H9 (cell line): Measurements from ENCODE around the gene ZFYVE27. TPM values are rescaled to one million over a fixed set of nuclear protein-coding genes. Genes with fewer than 3 reads are reported as not detected.

Source experiments
- DNase-seq: peaks from one replicate; pipeline ENCODE4 v3.0.0-alpha.2; 2017
- H2AFZ ChIP-seq: one replicate; pipeline ENCODE4 v1.6.1; 2013; ENCODE audit warnings: mild to moderate bottlenecking, low read length, control low read depth, moderate library complexity
- H2AK5ac ChIP-seq: 2 replicates; pipeline ENCODE4 v1.6.1; 2013; ENCODE audit warnings: low read length, control low read depth, mixed read lengths; ENCODE audit not compliant: insufficient read length
- H2BK120ac ChIP-seq: one replicate; pipeline ENCODE4 v1.6.1; 2013; ENCODE audit warnings: low read depth, mild to moderate bottlenecking, low read length, control low read depth, inconsistent platforms; ENCODE audit not compliant: poor library complexity, severe bottlenecking
- H2BK12ac ChIP-seq: 2 replicates; pipeline ENCODE4 v1.6.1; 2013; ENCODE audit warnings: low read length, control low read depth, mixed read lengths, low read depth; ENCODE audit not compliant: insufficient read length
- H2BK15ac ChIP-seq: 2 replicates; pipeline ENCODE4 v1.6.1; 2013; ENCODE audit warnings: low read depth, low read length, control low read depth
- H2BK20ac ChIP-seq: one replicate; pipeline ENCODE4 v1.6.1; 2013; ENCODE audit warnings: low read depth, mild to moderate bottlenecking, low read length, control low read depth, inconsistent platforms; ENCODE audit not compliant: poor library complexity, severe bottlenecking
- H2BK5ac ChIP-seq: 2 replicates; pipeline ENCODE4 v1.6.1; 2013; ENCODE audit warnings: low read length, control low read depth, mixed read lengths; ENCODE audit not compliant: insufficient read length
- H3K14ac ChIP-seq: 2 replicates; pipeline ENCODE4 v1.6.1; 2013; ENCODE audit warnings: low read length, control low read depth; ENCODE audit not compliant: insufficient read depth
- H3K18ac ChIP-seq: 2 replicates; pipeline ENCODE4 v1.6.1; 2013; ENCODE audit warnings: low read depth, mild to moderate bottlenecking, mixed read lengths, low read length, control low read depth; ENCODE audit not compliant: insufficient read length
- H3K23ac ChIP-seq: 2 replicates; pipeline ENCODE4 v1.6.1; 2013; ENCODE audit warnings: low read length, control low read depth, mixed read lengths, low read depth; ENCODE audit not compliant: insufficient read length
- H3K23me2 ChIP-seq: 2 replicates; pipeline ENCODE4 v1.6.1; 2013; ENCODE audit warnings: low read depth, mild to moderate bottlenecking, mixed read lengths, low read length, control low read depth; ENCODE audit not compliant: insufficient read length, poor library complexity, severe bottlenecking
- H3K27ac ChIP-seq: 2 replicates; pipeline ENCODE4 v1.5.1; 2013; ENCODE audit warnings: low read length, control low read depth, mixed read lengths, low read depth; ENCODE audit not compliant: insufficient read length
- H3K27me3 ChIP-seq: 2 replicates; pipeline ENCODE4 v1.6.1; 2013; ENCODE audit warnings: low read length, control low read depth, inconsistent platforms; ENCODE audit not compliant: insufficient read depth
- H3K4ac ChIP-seq: 2 replicates; pipeline ENCODE4 v1.6.1; 2013; ENCODE audit warnings: low read depth, mild to moderate bottlenecking, control low read depth, inconsistent platforms, low read length, moderate library complexity
- H3K4me1 ChIP-seq: 2 replicates; pipeline ENCODE4 v1.6.1; 2013; ENCODE audit warnings: low read length, control low read depth, inconsistent platforms; ENCODE audit not compliant: insufficient read depth
- H3K4me2 ChIP-seq: 2 replicates; pipeline ENCODE4 v1.6.1; 2013; ENCODE audit warnings: low read length, control low read depth, mixed read lengths; ENCODE audit not compliant: insufficient read length, insufficient read depth
- H3K56ac ChIP-seq: 2 replicates; pipeline ENCODE4 v1.6.1; 2013; ENCODE audit warnings: low read depth, mild to moderate bottlenecking, mixed read lengths, low read length, control low read depth; ENCODE audit not compliant: insufficient read length
- H3K79me1 ChIP-seq: 2 replicates; pipeline ENCODE4 v1.6.1; 2013; ENCODE audit warnings: low read depth, mild to moderate bottlenecking, moderate library complexity, low read length, control low read depth, inconsistent platforms; ENCODE audit not compliant: insufficient read depth, poor library complexity, severe bottlenecking
- H3K79me2 ChIP-seq: 2 replicates; pipeline ENCODE4 v1.6.1; 2013; ENCODE audit warnings: low read length, control low read depth, inconsistent platforms; ENCODE audit not compliant: insufficient read depth
- H3K9ac ChIP-seq: 2 replicates; pipeline ENCODE4 v1.6.1; 2013; ENCODE audit warnings: low read length, control low read depth, mixed read lengths; ENCODE audit not compliant: insufficient read length; ENCODE audit errors: extremely low read depth
- H3K9me3 ChIP-seq: one replicate; pipeline ENCODE4 v1.6.1; 2013; ENCODE audit warnings: low read depth, low read length, inconsistent platforms; ENCODE audit not compliant: control insufficient read depth
- H3T11ph ChIP-seq: one replicate; pipeline ENCODE4 v1.6.1; 2013; ENCODE audit warnings: mild to moderate bottlenecking, low read length, control low read depth, inconsistent platforms
- H4K20me1 ChIP-seq: one replicate; pipeline ENCODE4 v1.6.1; 2013; ENCODE audit not compliant: control insufficient read depth, insufficient read length, insufficient read depth
- H4K5ac ChIP-seq: 2 replicates; pipeline ENCODE4 v1.6.1; 2013; ENCODE audit warnings: low read depth, mild to moderate bottlenecking, mixed read lengths, low read length, control low read depth; ENCODE audit not compliant: insufficient read length
- H4K8ac ChIP-seq: replicated peaks from 2 replicates; pipeline ENCODE4 v1.6.1; 2013; ENCODE audit warnings: low read length, control low read depth, mixed read lengths, low read depth; ENCODE audit not compliant: insufficient read length
- H4K91ac ChIP-seq: 2 replicates; pipeline ENCODE4 v1.6.1; 2013; ENCODE audit warnings: low read depth, mild to moderate bottlenecking, moderate library complexity, mixed read lengths, low read length, control low read depth; ENCODE audit not compliant: insufficient read length
- H3K27ac Mint-ChIP-seq, 3 experiments: 2 replicates in 2 of 3; 3 replicates in 1 of 3; pipeline ENCODE4 v1.8.0; 2020 to 2021; ENCODE audit warnings: mixed read lengths in 3 of 3, mild to moderate bottlenecking in 1 of 3, moderate library complexity in 1 of 3
- H3K27me3 Mint-ChIP-seq: 2 replicates; pipeline ENCODE4 v1.8.0; 2021; ENCODE audit warnings: low read depth, mild to moderate bottlenecking, moderate library complexity, mixed read lengths
- H3K36me3 Mint-ChIP-seq, 3 experiments: 2 replicates in 2 of 3; 3 replicates in 1 of 3; pipeline ENCODE4 v1.8.0; 2020 to 2021; ENCODE audit warnings: low read depth in 3 of 3, mixed read lengths in 3 of 3; ENCODE audit not compliant: insufficient read depth in 1 of 3
- H3K4me1 Mint-ChIP-seq, 2 experiments: 2 replicates each; pipeline ENCODE4 v1.8.0; 2020; ENCODE audit warnings: mixed read lengths in 2 of 2
- H3K4me3 Mint-ChIP-seq, 2 experiments: 2 replicates in 1 of 2; 3 replicates in 1 of 2; pipeline ENCODE4 v1.8.0; 2020 to 2021; ENCODE audit warnings: mild to moderate bottlenecking in 2 of 2, mixed read lengths in 2 of 2, moderate library complexity in 1 of 2
- H3K9me3 Mint-ChIP-seq, 2 experiments: 2 replicates in 1 of 2; 3 replicates in 1 of 2; pipeline ENCODE4 v1.8.0; 2020; ENCODE audit warnings: mild to moderate bottlenecking in 2 of 2, mixed read lengths in 2 of 2, moderate library complexity in 1 of 2
- WGBS: extraction: QIAGEN DNeasy Blood & Tissue Kit; methylation state at CpG from one replicate; pipeline ENCODE4 v1.1.7; 2013; ENCODE audit warnings: missing lambda C conversion rate, low lambda C conversion rate, mixed read lengths; ENCODE audit not compliant: insufficient read length; ENCODE audit errors: extremely low coverage; 5-methylcytosine and 5-hydroxymethylcytosine counted together
- total RNA-seq: library from RNA; stranded (reverse); gene quantifications from 2 replicates; pipeline ENCODE4 v1.2.1, GENCODE V29; 2021
- TF ChIP-seq, protein P1 (sequence below): fragments of 200-600 bp; sonication (generic); conservative IDR thresholded peaks from 3 replicates; pipeline ENCODE4 v1.8.0; 2021; ENCODE audit warnings: antibody characterized with exemption, mild to moderate bottlenecking

ZFYVE27 gene
- total RNA-seq, 1 experiment from 2014 or later: 33.2 TPM

DNA sequence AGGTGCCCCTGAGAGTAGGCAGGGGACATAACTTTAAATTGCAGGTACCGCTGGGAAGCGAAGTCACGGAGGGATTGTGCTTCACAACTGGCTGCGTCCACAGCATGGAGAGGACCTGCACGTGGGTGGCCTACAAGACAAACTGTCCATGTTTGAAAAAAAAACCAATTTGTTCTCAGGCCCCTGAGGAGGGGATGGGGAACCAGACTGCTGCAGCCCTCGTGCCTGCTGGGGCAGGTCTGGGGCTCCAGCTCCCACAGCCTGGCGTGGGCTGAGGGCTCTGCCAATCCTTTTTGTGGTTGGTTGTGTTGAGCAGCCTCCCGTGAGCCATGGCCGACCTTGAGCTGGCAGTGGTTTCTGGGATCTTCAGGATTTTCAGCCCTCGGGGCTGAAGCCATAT lies 25.1 kb downstream of the ZFYVE27 start:
- no peak overlapping the region for H3K4ac ChIP-seq
- H2BK120ac ChIP-seq: no peak overlapping the region
- no peaks in the 10 kb centered on the region for H3K23me2 ChIP-seq
- no peaks in the 10 kb centered on the region for H3K27me3 ChIP-seq
- no peaks in the 10 kb centered on the region for H3K4me1 ChIP-seq
- H2BK20ac ChIP-seq: no peak overlapping the region
- H3K9ac ChIP-seq: no peak overlapping the region
- no peak overlapping the region for H3K4me2 ChIP-seq
- no peaks in the 10 kb centered on the region for H3K9me3 Mint-ChIP-seq
- H3K4me1 Mint-ChIP-seq: peaks cover 23 to 38% of the 10 kb centered on the region in 2 experiments
- H3K9me3 ChIP-seq: no peaks in the 10 kb centered on the region
- no CpG with 5 or more reads among the region's 10 CpGs for WGBS
- H3K36me3 Mint-ChIP-seq: peaks cover 7 to 38% (median 15%) of the 10 kb centered on the region in 3 experiments
- TF ChIP-seq, protein P1, sequence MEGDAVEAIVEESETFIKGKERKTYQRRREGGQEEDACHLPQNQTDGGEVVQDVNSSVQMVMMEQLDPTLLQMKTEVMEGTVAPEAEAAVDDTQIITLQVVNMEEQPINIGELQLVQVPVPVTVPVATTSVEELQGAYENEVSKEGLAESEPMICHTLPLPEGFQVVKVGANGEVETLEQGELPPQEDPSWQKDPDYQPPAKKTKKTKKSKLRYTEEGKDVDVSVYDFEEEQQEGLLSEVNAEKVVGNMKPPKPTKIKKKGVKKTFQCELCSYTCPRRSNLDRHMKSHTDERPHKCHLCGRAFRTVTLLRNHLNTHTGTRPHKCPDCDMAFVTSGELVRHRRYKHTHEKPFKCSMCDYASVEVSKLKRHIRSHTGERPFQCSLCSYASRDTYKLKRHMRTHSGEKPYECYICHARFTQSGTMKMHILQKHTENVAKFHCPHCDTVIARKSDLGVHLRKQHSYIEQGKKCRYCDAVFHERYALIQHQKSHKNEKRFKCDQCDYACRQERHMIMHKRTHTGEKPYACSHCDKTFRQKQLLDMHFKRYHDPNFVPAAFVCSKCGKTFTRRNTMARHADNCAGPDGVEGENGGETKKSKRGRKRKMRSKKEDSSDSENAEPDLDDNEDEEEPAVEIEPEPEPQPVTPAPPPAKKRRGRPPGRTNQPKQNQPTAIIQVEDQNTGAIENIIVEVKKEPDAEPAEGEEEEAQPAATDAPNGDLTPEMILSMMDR: no peak
- no peak for DNase-seq
- no peak overlapping the region for H4K5ac ChIP-seq
- H3K14ac ChIP-seq: no peak overlapping the region
- no peak overlapping the region for H2AFZ ChIP-seq
- no peak overlapping the region for H3K4me3 Mint-ChIP-seq
- no peak overlapping the region for H3K23ac ChIP-seq
- no peak overlapping the region for H2BK12ac ChIP-seq
- no peak overlapping the region for H2BK15ac ChIP-seq
- H2BK5ac ChIP-seq: no peak overlapping the region
- H4K91ac ChIP-seq: no peak overlapping the region
- no peak overlapping the region for H3K27ac Mint-ChIP-seq
- no peaks in the 10 kb centered on the region for H4K20me1 ChIP-seq
- H3T11ph ChIP-seq: no peak overlapping the region
- H4K8ac ChIP-seq: no peak overlapping the region
- H3K79me2 ChIP-seq: no peaks in the 10 kb centered on the region
- no peak overlapping the region for H3K27ac ChIP-seq
- H3K56ac ChIP-seq: no peak overlapping the region
- peaks cover 2% of the 10 kb centered on the region; the same call in 1 of the 2 replicates for H3K27me3 Mint-ChIP-seq
- H3K79me1 ChIP-seq: no peaks in the 10 kb centered on the region
- no peak overlapping the region for H3K18ac ChIP-seq
- no peak overlapping the region for H2AK5ac ChIP-seq
